HG03064 (cell line): ENCODE measurements around the gene FBXL19.

Experiments used
- ATAC-seq: cut with Tn5 transposase; IDR thresholded peaks from one replicate; pipeline ENCODE4 v1.9.1; 2021; ENCODE audit warnings: low read depth; ENCODE audit not compliant: unreplicated experiment

Gene FBXL19

GRCh38 chr16:30942426-30942806 lies 19.0 kb downstream of the FBXL19 start:
- no peak for ATAC-seq

GRCh38 chr16:30944352-30944751 lies 21.0 kb downstream of the FBXL19 start:
- ATAC-seq: no peak

- no peak for ATAC-seq
Measured at GRCh38 chr16:30946671-30947540, 23.5 kb downstream of the FBXL19 start.

- no peak for ATAC-seq
Measured at GRCh38 chr16:30947541-30947858, 24.1 kb downstream of the FBXL19 start.

GRCh38 chr16:30947859-30948666 lies 24.7 kb downstream of the FBXL19 start:
- ATAC-seq: no peak

- peak; percentile 59 for ATAC-seq
Measured at GRCh38 chr16:30948667-30949649, 25.6 kb downstream of the FBXL19 start, which contains the start of gene ORAI3. Gene ORAI3, plus strand, starts transcription at chr16:30949068. Its CDS starts 222 bp downstream, at chr16:30949290.

- ATAC-seq: peak; percentile 48
Measured at GRCh38 chr16:30949650-30950515, 26.5 kb downstream of the FBXL19 start.

- ATAC-seq: no peak
Measured at GRCh38 chr16:30950516-30951065, 27.2 kb downstream of the FBXL19 start.

- no peak for ATAC-seq
Measured at GRCh38 chr16:30951193-30951592, 27.8 kb downstream of the FBXL19 start.

GRCh38 chr16:30951750-30952149 lies 28.4 kb downstream of the FBXL19 start:
- no peak for ATAC-seq

- ATAC-seq: no peak
Measured at GRCh38 chr16:30953111-30953510, 29.7 kb downstream of the FBXL19 start.

GRCh38 chr16:30953511-30954124 lies 30.2 kb downstream of the FBXL19 start:
- no peak for ATAC-seq

- no peak for ATAC-seq
Measured at GRCh38 chr16:30954993-30955392, 31.6 kb downstream of the FBXL19 start.

- ATAC-seq: no peak
Measured at GRCh38 chr16:30956601-30957455, 33.5 kb downstream of the FBXL19 start.

GRCh38 chr16:30957456-30958174 lies 34.2 kb downstream of the FBXL19 start, which contains the start of gene SETD1A:
Gene SETD1A, plus strand, starts transcription at chr16:30957754. Its CDS starts 978 bp downstream, at chr16:30958732.
- ATAC-seq: peak; percentile 53

GRCh38 chr16:30958175-30959079 lies 35.1 kb downstream of the FBXL19 start:
- peak; percentile 25 for ATAC-seq
